Activated naive CD8-positive, alpha-beta T cell (primary cell): ENCODE results near the gene PUSL1.

Source experiments
- H3K27ac Mint-ChIP-seq: one replicate; pipeline ENCODE4 v1.8.0; 2021; ENCODE audit warnings: mixed read lengths
- H3K27me3 Mint-ChIP-seq: one replicate; pipeline ENCODE4 v1.8.0; 2021; ENCODE audit warnings: mixed read lengths
- H3K36me3 Mint-ChIP-seq: one replicate; pipeline ENCODE4 v1.8.0; 2021; ENCODE audit warnings: mixed read lengths
- H3K4me1 Mint-ChIP-seq: one replicate; pipeline ENCODE4 v1.8.0; 2021; ENCODE audit warnings: low read depth, mixed read lengths
- H3K4me3 Mint-ChIP-seq: one replicate; pipeline ENCODE4 v1.8.0; 2021; ENCODE audit warnings: mild to moderate bottlenecking, mixed read lengths
- H3K9me3 Mint-ChIP-seq: one replicate; pipeline ENCODE4 v1.8.0; 2021; ENCODE audit warnings: low read depth, mixed read lengths

PUSL1 gene

DNA sequence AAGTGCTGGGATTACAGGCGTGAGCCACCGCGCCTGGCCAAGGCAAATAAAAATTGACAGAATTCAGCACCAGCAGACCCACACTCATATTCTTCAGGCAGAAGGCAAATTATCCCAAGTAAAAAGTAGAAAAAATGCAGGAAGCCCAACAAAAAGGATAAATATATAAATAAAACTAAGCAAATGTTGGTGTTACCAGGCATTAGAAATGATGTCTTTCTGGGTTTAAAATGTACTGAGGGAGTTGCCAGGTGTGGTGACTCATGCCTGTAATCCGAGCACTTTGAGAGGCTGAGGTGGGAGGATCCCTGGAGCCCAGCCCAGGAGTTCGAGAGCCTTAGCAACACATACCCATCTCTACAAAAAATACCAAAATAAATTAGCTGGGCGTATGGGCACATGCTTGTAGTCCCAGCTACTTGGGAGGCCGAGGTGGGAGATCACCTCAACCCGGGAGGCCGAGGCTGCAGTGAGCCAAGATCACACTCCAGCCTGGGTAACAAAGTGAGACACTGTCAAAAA is 9.8 kb downstream of the PUSL1 start:
- Mint-ChIP-seq H3K27me3 (no peaks in the 10 kb centered on the region), H3K9me3 (no peaks in the 10 kb centered on the region), H3K27ac (no peak overlapping the region), H3K4me3 (no peak overlapping the region), H3K4me1 (peaks cover 14% of the 10 kb centered on the region), H3K36me3 (no peaks in the 10 kb centered on the region)

DNA sequence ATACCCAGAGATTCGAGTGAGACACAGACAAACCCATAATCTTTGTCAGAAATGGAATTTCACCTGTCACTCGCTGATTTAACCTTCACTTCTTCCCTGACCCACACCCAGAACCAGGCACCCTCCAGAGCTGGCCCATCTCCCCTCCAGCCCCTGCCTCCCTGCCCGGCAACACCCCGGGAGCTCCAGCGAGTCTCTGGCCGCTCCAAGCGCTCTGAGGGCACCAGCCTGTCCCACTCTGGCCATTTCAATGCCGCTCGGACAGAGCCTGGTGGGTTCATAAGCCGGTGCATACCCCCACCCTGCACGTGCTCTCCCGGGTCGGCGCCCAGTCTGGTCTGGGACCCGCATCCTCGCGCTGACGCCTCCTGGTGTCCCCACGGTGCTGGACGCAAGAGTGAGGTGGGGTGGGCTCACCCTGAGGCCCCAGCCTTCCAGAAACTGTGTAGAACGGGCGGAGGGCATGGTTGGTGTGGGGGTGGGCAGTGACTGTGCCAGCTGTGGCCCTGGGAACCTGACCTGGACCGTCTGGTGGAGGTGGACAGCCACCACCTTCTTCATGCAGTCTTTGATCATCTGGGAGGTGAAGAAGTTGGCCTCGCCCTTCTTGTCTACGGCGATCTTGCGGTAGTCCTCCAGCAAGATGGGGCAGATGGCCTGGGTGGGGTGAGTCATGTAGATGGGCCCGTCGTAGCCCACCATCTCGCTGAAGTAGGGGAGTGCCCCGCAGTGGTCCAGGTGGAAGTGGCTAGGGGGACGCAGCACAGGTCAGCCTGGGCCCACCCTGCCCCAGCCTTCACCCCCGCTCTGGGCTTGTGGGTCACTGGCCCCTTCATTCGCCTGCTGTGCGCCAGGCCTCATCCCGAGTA is 10.6 kb downstream of the PUSL1 start:
- Mint-ChIP-seq H3K27me3 (no peaks in the 10 kb centered on the region), H3K9me3 (no peaks in the 10 kb centered on the region), H3K36me3 (no peaks in the 10 kb centered on the region), H3K4me1 (peaks cover 19% of the 10 kb centered on the region), H3K27ac (no peak overlapping the region), H3K4me3 (no peak overlapping the region)

DNA sequence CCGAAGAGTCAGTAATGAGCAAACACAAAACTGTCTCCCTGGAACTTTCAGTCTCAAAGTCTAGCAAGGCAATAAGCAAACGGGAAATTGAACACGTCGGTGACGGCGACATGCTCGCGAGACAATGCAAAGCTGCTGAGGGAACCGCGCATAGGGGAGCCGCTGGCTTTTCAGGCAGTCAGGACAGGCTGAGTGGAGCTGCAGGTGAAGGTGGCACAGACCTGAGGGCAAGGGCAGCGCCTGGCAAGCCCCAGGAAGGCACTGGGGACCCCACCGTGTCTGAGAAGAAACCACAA is 11.2 kb downstream of the PUSL1 start:
- Mint-ChIP-seq H3K4me3 (no peak overlapping the region), H3K4me1 (peaks cover 19% of the 10 kb centered on the region), H3K9me3 (no peaks in the 10 kb centered on the region), H3K36me3 (no peaks in the 10 kb centered on the region), H3K27ac (no peak overlapping the region), H3K27me3 (no peaks in the 10 kb centered on the region)

DNA sequence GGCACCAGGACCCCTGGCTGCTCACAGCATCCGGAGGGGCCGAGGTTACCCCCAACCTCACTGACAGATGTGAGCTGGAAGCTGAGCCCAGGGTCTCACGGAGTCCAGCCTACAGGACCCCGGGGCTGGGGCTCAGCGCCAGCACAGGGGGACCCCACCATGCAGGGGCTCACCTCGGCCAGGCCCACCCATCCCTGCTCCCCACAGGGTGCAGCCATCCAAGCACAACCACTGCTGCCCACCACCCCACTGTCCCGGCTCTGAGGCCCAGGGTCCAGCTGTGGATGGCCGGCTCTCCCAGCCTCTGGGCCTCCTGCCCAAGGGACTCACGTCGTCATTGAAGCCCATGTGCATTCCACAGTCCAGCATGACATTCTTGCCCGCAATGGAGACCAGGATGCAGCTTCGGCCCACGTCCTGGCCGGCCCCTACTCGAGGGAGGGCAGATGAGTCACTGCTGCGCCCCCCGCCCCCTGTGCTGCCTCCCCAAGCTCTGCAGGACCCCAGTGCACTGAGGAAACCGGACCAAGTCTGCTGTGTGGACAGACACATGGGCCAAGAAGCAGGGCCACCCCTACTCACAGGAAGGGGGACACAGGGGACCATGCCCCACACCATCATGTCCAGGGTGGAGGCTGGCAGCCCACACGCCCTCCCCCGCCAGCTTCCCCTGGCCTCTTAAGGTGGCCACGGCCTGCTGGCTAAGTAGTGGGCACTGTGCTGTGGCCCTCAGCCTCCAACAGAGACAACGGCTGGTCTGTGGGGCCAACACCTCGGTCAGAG is 12.5 kb downstream of the PUSL1 start:
- H3K27ac Mint-ChIP-seq, result no peak overlapping the region
- H3K27me3 Mint-ChIP-seq, result no peaks in the 10 kb centered on the region

DNA sequence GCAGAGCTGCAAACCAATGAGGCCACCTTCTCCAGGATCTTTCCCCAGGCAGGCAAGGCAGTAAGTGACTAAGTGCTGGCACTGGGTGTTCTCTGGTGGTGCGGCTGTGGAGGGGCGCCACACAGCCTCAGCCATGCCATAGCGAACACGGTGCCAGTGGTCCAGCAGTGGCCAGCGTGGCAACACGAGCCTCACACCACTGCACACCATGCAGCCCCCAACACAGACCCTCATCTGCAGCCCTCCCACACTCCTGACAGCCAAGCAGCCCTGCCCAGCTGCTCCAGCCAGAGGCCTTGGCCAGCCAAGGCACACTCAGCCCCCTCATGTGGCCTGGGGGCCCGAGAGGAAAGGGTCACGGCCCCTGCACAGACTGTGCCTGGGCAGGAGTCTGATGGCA is 13.1 kb downstream of the PUSL1 start:
- Mint-ChIP-seq H3K9me3 (no peaks in the 10 kb centered on the region), H3K27me3 (no peaks in the 10 kb centered on the region), H3K36me3 (no peaks in the 10 kb centered on the region), H3K4me3 (peak overlapping the region; percentile 30), H3K4me1 (peaks cover 24% of the 10 kb centered on the region), H3K27ac (no peak overlapping the region)

More for the DNA sequence above, 12.5 kb downstream of the PUSL1 start:
- no peaks in the 10 kb centered on the region for H3K9me3 Mint-ChIP-seq
- no peaks in the 10 kb centered on the region for H3K36me3 Mint-ChIP-seq
- H3K4me3 Mint-ChIP-seq, result no peak overlapping the region
- peaks cover 20% of the 10 kb centered on the region for H3K4me1 Mint-ChIP-seq

DNA sequence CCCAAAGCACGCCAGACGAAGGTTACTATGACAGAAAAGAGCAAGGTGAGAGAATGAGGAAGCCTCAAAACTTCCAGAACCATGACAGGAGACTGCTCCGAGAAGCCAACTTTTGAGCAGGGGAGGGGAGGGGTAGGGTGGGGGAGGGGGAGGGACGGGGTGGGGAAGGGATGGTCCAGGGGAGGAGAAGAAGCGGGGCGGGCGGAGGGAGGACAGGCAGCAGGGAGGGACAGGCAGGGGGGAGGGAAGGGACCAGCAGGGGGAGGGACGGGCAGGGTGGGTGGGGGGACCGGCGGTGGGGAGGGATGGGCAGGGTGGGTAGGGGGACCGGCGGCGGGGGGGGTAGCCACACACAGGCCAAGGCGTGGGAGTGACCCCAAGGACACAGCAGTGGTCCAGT is 14.0 kb downstream of the PUSL1 start:
- Mint-ChIP-seq H3K27ac (peak overlapping the region; percentile 81), H3K36me3 (no peaks in the 10 kb centered on the region), H3K4me1 (peaks cover 24% of the 10 kb centered on the region), H3K4me3 (peak overlapping the region; percentile 95), H3K27me3 (no peaks in the 10 kb centered on the region), H3K9me3 (no peaks in the 10 kb centered on the region)

DNA sequence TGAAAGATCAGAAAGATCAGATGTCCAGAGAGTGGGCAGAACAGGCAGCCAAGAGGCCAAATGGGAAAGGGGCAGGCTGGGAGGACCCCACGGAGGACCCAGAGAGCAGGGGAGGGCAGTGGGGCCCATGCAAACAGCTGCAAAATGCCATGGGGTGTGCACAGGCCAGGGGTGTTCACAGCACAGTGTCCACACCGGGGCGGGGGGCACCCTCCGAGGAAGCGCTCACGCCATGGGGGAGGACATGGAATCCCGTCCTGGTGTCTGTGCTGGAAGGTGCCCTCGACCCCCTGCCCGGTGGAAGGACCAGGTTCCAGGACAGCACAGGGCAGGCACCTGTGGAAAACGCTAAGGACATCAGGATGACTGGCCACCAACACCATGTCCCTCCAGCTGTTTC is 14.6 kb downstream of the PUSL1 start:
- Mint-ChIP-seq H3K27me3 (no peaks in the 10 kb centered on the region), H3K27ac (no peak overlapping the region), H3K9me3 (no peaks in the 10 kb centered on the region), H3K4me1 (peaks cover 24% of the 10 kb centered on the region), H3K4me3 (peak overlapping the region; percentile 95), H3K36me3 (no peaks in the 10 kb centered on the region)

DNA sequence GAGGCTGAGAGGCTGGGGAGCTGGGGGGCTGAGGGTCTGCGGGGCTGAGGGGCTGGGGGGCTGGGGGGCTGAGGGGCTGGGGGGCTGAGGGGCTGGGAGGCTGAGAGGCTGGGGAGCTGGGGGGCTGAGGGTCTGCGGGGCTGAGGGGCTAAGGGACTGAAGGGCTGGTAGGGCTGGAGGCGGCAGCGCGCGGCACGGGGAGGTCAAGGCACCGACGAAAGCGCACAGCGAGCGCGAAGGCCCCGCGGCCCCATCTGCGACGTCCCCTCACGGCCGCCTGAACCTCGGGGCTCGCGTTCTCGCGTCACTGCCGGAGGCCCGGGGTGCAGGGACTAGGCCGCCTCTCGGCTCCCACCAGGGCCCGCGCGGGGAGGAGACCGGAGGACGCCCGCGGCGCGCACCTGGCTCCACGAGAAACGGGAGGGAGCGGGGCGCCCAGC is 15.7 kb downstream of the PUSL1 start:
- no peaks in the 10 kb centered on the region for H3K36me3 Mint-ChIP-seq
- no peak overlapping the region for H3K27ac Mint-ChIP-seq
- no peaks in the 10 kb centered on the region for H3K27me3 Mint-ChIP-seq
- no peaks in the 10 kb centered on the region for H3K9me3 Mint-ChIP-seq
- H3K4me3 Mint-ChIP-seq, result peak overlapping the region; percentile 53
- peaks cover 24% of the 10 kb centered on the region for H3K4me1 Mint-ChIP-seq

DNA sequence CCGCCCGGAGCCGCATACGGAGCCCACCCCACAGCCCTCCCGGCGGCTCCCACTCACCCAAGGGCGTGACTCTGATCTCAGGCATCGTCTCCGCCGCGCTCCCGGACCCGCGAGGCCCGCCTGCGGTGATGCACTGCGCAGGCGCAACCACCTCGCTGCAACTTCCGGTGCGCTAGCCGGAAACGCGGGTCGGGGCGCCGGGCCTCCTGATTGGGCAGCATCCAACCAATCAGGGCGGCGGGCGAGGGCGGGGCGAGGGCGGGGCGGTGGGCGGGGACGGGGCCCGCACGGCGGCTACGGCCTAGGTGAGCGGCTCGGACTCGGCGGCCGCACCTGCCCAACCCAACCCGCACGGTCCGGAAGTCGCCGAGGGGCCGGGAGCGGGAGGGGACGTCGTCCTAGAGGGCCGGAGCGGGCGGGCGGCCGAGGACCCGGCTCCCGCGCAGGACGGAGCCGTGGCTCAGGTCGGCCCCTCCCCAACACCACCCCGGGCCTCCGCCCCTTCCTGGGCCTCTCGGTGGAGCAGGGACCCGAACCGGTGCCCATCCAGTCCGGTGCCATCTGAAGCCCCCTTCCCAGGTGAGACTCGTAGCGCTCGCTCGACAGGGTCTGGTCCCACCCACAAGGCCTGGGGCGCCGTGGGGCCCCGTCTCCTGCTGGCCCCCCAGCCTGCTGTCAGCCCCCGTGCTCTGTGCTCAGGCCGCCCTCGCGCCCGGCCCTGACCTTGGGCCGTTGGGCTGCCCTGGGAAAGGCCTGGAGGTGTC is 16.3 kb downstream of the PUSL1 start, which contains the start of the genes CPTP and INTS11:
Gene CPTP, plus strand, starts transcription at position 279 of the 764 bp plus-strand sequence. CDS start 2,109 bp downstream, outside the sequence.
Gene INTS11, minus strand, starts transcription at position 137 of the 764 bp plus-strand sequence. Its CDS starts 52 bp downstream, at position 85.
- Mint-ChIP-seq H3K27me3 (no peaks in the 10 kb centered on the region), H3K36me3 (no peaks in the 10 kb centered on the region), H3K27ac (peak within 1 kb of the TSS; percentile 88), H3K9me3 (no peaks in the 10 kb centered on the region), H3K4me1 (peaks cover 25% of the 10 kb centered on the region), H3K4me3 (peak within 1 kb of the TSS; percentile 95)

DNA sequence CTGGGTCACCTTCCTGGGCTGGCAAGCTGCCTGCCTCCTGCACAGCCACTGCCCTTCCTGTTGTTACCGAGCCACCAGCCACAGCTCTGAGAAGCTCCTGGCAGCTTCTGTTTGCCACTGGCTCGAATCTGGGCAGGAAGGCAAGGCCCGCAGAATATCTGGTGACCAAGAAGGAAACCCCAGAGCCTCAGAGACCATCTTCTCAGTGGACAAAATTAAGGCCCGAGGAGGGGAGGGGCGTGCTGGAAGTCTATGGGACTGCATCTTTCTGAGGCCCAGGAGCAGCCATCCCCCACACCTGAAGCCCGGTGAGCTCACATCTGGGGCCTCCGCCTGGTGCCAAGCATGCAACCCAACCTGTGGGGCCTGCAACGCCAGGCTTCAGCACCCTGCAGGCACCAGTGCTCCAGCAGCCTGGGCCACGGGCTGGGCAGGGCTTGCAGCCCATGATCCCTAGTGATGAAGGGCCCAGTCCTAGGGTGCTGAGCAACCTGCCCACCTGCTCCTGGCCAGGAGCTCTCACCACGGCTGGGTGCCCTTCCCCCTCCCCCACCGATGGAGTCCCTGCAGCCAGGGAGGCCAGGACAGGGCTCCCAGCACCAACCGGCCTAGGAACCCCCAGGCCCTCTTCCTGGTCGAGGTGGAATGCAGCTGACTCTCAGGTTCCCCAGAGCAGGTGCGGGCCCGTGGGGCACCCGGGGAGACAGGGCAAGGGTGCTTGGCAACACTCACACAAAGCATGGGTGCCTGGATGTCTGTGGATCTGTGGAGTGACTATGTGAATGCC is 17.1 kb downstream of the PUSL1 start:
- H3K4me1 Mint-ChIP-seq, result peaks cover 25% of the 10 kb centered on the region
- H3K27ac Mint-ChIP-seq, result no peak overlapping the region
- H3K27me3 Mint-ChIP-seq, result no peaks in the 10 kb centered on the region
- no peaks in the 10 kb centered on the region for H3K9me3 Mint-ChIP-seq
- H3K36me3 Mint-ChIP-seq, result no peaks in the 10 kb centered on the region
- peak overlapping the region; percentile 74 for H3K4me3 Mint-ChIP-seq

DNA sequence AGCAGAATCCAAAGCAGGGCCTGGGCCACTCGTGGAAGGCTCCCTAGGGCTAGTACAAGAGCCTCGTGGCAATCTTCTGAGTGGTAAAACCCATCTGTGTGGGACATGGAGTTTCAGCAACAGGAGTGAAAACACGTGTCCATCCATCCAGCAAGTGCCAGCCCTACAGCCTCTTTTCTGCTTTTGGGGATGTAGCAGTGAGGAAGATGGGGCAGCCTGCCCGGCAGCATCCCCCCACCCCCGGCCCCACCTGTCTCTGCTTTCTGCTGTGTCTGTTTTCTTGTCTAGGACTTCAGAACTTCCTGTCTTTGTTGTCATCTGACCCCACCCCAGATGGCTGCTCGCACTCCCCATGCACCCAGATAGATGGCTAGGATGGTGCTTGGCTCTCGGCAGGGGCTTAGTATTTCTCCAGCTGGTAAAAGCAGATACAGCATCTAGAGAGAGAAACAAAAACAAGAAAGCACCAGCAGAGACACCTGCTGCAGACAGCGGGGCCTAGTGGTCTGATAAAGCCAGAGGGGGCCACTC is 17.7 kb downstream of the PUSL1 start:
- H3K4me1 Mint-ChIP-seq, result peaks cover 25% of the 10 kb centered on the region
- H3K27ac Mint-ChIP-seq, result no peak overlapping the region
- no peaks in the 10 kb centered on the region for H3K36me3 Mint-ChIP-seq
- peak overlapping the region; percentile 53 for H3K4me3 Mint-ChIP-seq
- no peaks in the 10 kb centered on the region for H3K27me3 Mint-ChIP-seq
- H3K9me3 Mint-ChIP-seq, result no peaks in the 10 kb centered on the region

DNA sequence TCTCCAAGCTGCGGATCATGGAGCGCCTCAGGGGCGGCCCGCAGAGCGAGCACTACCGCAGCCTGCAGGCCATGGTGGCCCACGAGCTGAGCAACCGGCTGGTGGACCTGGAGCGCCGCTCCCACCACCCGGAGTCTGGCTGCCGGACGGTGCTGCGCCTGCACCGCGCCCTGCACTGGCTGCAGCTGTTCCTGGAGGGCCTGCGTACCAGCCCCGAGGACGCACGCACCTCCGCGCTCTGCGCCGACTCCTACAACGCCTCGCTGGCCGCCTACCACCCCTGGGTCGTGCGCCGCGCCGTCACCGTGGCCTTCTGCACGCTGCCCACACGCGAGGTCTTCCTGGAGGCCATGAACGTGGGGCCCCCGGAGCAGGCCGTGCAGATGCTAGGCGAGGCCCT is 18.9 kb downstream of the PUSL1 start:
- no peaks in the 10 kb centered on the region for H3K9me3 Mint-ChIP-seq
- no peaks in the 10 kb centered on the region for H3K27me3 Mint-ChIP-seq
- no peak overlapping the region for H3K4me3 Mint-ChIP-seq
- no peaks in the 10 kb centered on the region for H3K36me3 Mint-ChIP-seq
- H3K27ac Mint-ChIP-seq, result no peak overlapping the region
- peaks cover 17% of the 10 kb centered on the region for H3K4me1 Mint-ChIP-seq

DNA sequence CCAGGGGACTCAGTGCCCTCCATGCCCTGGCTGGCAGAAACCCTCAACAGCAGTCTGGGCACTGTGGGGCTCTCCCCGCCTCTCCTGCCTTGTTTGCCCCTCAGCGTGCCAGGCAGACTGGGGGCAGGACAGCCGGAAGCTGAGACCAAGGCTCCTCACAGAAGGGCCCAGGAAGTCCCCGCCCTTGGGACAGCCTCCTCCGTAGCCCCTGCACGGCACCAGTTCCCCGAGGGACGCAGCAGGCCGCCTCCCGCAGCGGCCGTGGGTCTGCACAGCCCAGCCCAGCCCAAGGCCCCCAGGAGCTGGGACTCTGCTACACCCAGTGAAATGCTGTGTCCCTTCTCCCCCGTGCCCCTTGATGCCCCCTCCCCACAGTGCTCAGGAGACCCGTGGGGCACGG is 19.9 kb downstream of the PUSL1 start:
- Mint-ChIP-seq H3K27me3 (no peaks in the 10 kb centered on the region), H3K4me1 (peaks cover 12% of the 10 kb centered on the region), H3K4me3 (no peak overlapping the region), H3K36me3 (no peaks in the 10 kb centered on the region), H3K27ac (no peak overlapping the region), H3K9me3 (no peaks in the 10 kb centered on the region)
